ENCODE data around the gene OPHN1.

DNA sequence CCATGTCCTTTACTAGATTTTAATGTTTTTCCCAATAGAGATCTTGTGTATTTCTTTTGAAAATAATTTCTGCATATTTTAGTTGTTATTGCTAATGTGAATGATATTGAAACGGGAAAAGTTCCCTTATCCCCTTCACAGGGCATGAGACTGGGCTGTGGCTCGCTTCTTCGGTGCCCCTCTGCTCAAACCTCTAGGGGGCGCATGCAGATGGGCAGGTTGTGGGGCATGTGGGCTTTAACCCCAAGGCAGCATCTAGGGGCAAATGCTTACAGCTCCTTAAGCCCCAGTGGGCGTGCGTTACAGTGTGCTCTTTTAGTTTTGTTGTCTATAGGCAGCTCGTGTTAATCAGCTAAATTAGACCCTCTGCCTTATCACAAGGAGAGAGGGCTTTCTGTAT lies 194.7 kb downstream of the OPHN1 start:
- no peak for TF ChIP-seq POLR2AphosphoS5 (IDR thresholded peaks at IDR 0.05)
- TF ChIP-seq POLR2A (IDR thresholded peaks at IDR 0.05), result no peak
- TF ChIP-seq CTCF (IDR thresholded peaks at IDR 0.05), result no peak
- TF ChIP-seq EP300 (IDR thresholded peaks at IDR 0.05), result no peak
